ENCODE data around the gene VAC14. TPM values are rescaled to one million over a fixed set of nuclear protein-coding genes. Genes with fewer than 3 reads are reported as not detected.

Gene VAC14
- total and polyA plus RNA-seq, 2 of the 8 experiments (the other 6 are each of a cell fraction or from before 2014, with no cell fraction given): 56.0 to 108 TPM

- peaks cover 18 to 95% of the 10 kb centered on the region in 2 experiments for H3K79me2 ChIP-seq (ENCODE audit: control insufficient read depth in 1 of 2, insufficient read depth in 2 of 2, low read length in 2 of 2)
- peaks cover 0 to 8% (median 0%) of the 10 kb centered on the region in 4 experiments; a peak in 2 of 8 replicates for H3K36me3 ChIP-seq (ENCODE audit: control insufficient read depth in 2 of 4, insufficient read depth in 4 of 4, low read length in 3 of 4)
- no peak overlapping the region for H3K14ac ChIP-seq (ENCODE audit: insufficient read length)
- no peak for FAIRE-seq
- peaks cover 20 to 24% of the 10 kb centered on the region in 2 experiments for H4K20me1 ChIP-seq (replicated peaks in 1 of 2; ENCODE audit: control insufficient read depth in 1 of 2, insufficient read depth in 2 of 2, low read length in 2 of 2)
- no peak overlapping the region for H3K9ac ChIP-seq (replicated peaks in 1 of 4; ENCODE audit: extremely low read depth in 1 of 4, low read depth in 3 of 4, low read length in 3 of 4)
- no peak overlapping the region for H2BK15ac ChIP-seq (ENCODE audit: low read length)
- H3K4me3 ChIP-seq (ENCODE audit: extremely low read depth in 1 of 4, insufficient read depth in 2 of 4, low read depth in 3 of 4, low read length in 4 of 4): no peak overlapping the region
- no peak overlapping the region for H3K4ac ChIP-seq (replicated peaks; ENCODE audit: insufficient read length, low read depth, low read length)
- TF ChIP-seq SP1 (IDR thresholded peaks at IDR 0.05; ENCODE audit: low read depth, low read length): no peak
- TF ChIP-seq NRF1 (IDR thresholded peaks at IDR 0.05; ENCODE audit: low read depth, low read length): no peak
- TF ChIP-seq KDM1A (IDR thresholded peaks at IDR 0.05; ENCODE audit: borderline replicate concordance, low read length): no peak
- TF ChIP-seq TBP (IDR thresholded peaks at IDR 0.05; ENCODE audit: low read depth, low read length): no peak
- TF ChIP-seq POLR2AphosphoS5 (IDR thresholded peaks at IDR 0.05; ENCODE audit: low read depth, low read length): no peak
- no peak for TF ChIP-seq CEBPB (IDR thresholded peaks at IDR 0.05; ENCODE audit: low read depth, low read length)
- no peak for TF ChIP-seq SP4 (IDR thresholded peaks at IDR 0.05; ENCODE audit: low read length)
- no peak for TF ChIP-seq PHF8 (conservative IDR thresholded peaks at IDR 0.05; ENCODE audit: low read depth, low read length)
- H3K56ac ChIP-seq (replicated peaks; ENCODE audit: insufficient read length, low read depth, low read length): no peak overlapping the region
- H4K5ac ChIP-seq (ENCODE audit: insufficient read length, low read depth, low read length): no peak overlapping the region
- no peak overlapping the region for H2AK5ac ChIP-seq (ENCODE audit: low read depth, low read length)
- no peak for DNase-seq (ENCODE audit: low read depth in 1 of 2, low spot score in 2 of 2)
- H2BK12ac ChIP-seq (ENCODE audit: low read depth, low read length): no peak overlapping the region
- no peak overlapping the region for H2BK20ac ChIP-seq (ENCODE audit: low read length)
- H2AFZ ChIP-seq (ENCODE audit: low read length): no peak overlapping the region
- no peaks in the 10 kb centered on the region for H3K27me3 ChIP-seq (replicated peaks in 1 of 4; ENCODE audit: control insufficient read depth in 3 of 4, extremely low read depth in 1 of 4, insufficient read depth in 3 of 4, low read length in 3 of 4)
- H4K91ac ChIP-seq (replicated peaks; ENCODE audit: insufficient read length, low read length): no peak overlapping the region
- ChIA-PET CTCF (ENCODE audit: partially characterized antibody) (interaction anchor here (0.9 to 3.0 kb wide), 2 partner anchors 13 to 116 kb away, joined by 3 to 8 read pairs; no protein-coding TSS in a partner anchor), POLR2A (ENCODE audit: partially characterized antibody) (interaction anchor here (0.9 to 1.2 kb wide), 3 partner anchors 9 to 23 kb away, joined by 3 to 6 read pairs (median 3); no protein-coding TSS in a partner anchor)
- peaks cover 4% of the 10 kb centered on the region for H3K23me2 ChIP-seq (ENCODE audit: low read depth, low read length)
- H3K18ac ChIP-seq (ENCODE audit: extremely low read depth, low read length): no peak overlapping the region
- H2BK120ac ChIP-seq (replicated peaks; ENCODE audit: low read depth, low read length): no peak overlapping the region
- no peak overlapping the region for H4K8ac ChIP-seq (ENCODE audit: extremely low read depth, insufficient read depth, low read length)
- no peak overlapping the region; the same call in 1 of the 2 replicates for H3K27ac ChIP-seq (ENCODE audit: low read depth, low read length)
- H3K9me3 ChIP-seq (ENCODE audit: insufficient read depth in 2 of 2, low read depth in 1 of 2, low read length in 1 of 2): no peaks in the 10 kb centered on the region
- H3K4me2 ChIP-seq (ENCODE audit: insufficient read depth in 1 of 2, low read depth in 2 of 2, low read length in 2 of 2): no peak overlapping the region
- peaks cover 0 to 5% (median 3%) of the 10 kb centered on the region in 4 experiments; a peak in 6 of 7 replicates for H3K4me1 ChIP-seq (replicated peaks in 1 of 4; ENCODE audit: control insufficient read depth in 3 of 4, insufficient read depth in 4 of 4, low read length in 3 of 4)
- H2BK5ac ChIP-seq (ENCODE audit: low read depth, low read length): no peak overlapping the region
- peaks cover 32% of the 10 kb centered on the region for H3K79me1 ChIP-seq (ENCODE audit: low read depth, low read length)
- no peak overlapping the region for H3K23ac ChIP-seq (ENCODE audit: insufficient read length)
- WGBS, 2 experiments (ENCODE audit: extremely low coverage in 1 of 2, insufficient coverage in 1 of 2, insufficient read length in 1 of 2, insufficient replicate concordance in 2 of 2, low coverage in 1 of 2, low lambda C conversion rate in 2 of 2, missing lambda C conversion rate in 1 of 2): 87% methylated on average over 10 of the region's 12 CpGs; no CpG with 5 or more reads in 1 of the 2 experiments
Measured at GRCh38 chr16:70795296-70795912, 5.6 kb downstream of the VAC14 start.
